ENCODE data around the gene NDUFAF8. TPM values are rescaled to one million over a fixed set of nuclear protein-coding genes. Genes with fewer than 3 reads are reported as not detected.

NDUFAF8 gene
- total RNA-seq, 4 donors from 2014 or later: 28.7 to 56.7 (median 37.5) TPM

GRCh38 chr17:81245024-81245664 lies 6.0 kb downstream of the NDUFAF8 start:
- TF ChIP-seq CTCF (IDR thresholded peaks at IDR 0.05): no peak
- DNase-seq (ENCODE audit: low spot score): no peak
- ATAC-seq (ENCODE audit: low FRiP score): no peak

- ATAC-seq (ENCODE audit: low FRiP score) (no peak), DNase-seq (ENCODE audit: low spot score) (no peak)
- TF ChIP-seq CTCF (IDR thresholded peaks at IDR 0.05): no peak
Measured at GRCh38 chr17:81245665-81246342, 6.7 kb downstream of the NDUFAF8 start.

- ATAC-seq (ENCODE audit: low FRiP score) (no peak), DNase-seq (ENCODE audit: low spot score) (no peak)
- TF ChIP-seq CTCF (IDR thresholded peaks at IDR 0.05): no peak
Measured at GRCh38 chr17:81246343-81246670, 7.2 kb downstream of the NDUFAF8 start.

GRCh38 chr17:81246679-81247338 lies 7.7 kb downstream of the NDUFAF8 start:
- ATAC-seq (ENCODE audit: low FRiP score): no peak
- DNase-seq (ENCODE audit: low spot score): no peak
- no peak for TF ChIP-seq CTCF (IDR thresholded peaks at IDR 0.05)

GRCh38 chr17:81247339-81247990 lies 8.3 kb downstream of the NDUFAF8 start:
- TF ChIP-seq CTCF (IDR thresholded peaks at IDR 0.05): no peak
- ATAC-seq (ENCODE audit: low FRiP score) (no peak), DNase-seq (ENCODE audit: low spot score) (no peak)

- no peak for ATAC-seq (ENCODE audit: low FRiP score)
- no peak for DNase-seq (ENCODE audit: low spot score)
- no peak for TF ChIP-seq CTCF (IDR thresholded peaks at IDR 0.05)
Measured at GRCh38 chr17:81248649-81249048, 9.5 kb downstream of the NDUFAF8 start.

Measured in omental fat pad (tissue), 4 donors.